ENCODE measurements around the gene RUBCN.
A peak's percentile ranks its signal among the peaks of the same experiment; 100 is the strongest.
"Not testable (repeated sequence)": the region's sequence is repeated elsewhere in the genome, so short reads cannot be mapped to it uniquely, and the experiment has no call there.

The RUBCN gene

DNA sequence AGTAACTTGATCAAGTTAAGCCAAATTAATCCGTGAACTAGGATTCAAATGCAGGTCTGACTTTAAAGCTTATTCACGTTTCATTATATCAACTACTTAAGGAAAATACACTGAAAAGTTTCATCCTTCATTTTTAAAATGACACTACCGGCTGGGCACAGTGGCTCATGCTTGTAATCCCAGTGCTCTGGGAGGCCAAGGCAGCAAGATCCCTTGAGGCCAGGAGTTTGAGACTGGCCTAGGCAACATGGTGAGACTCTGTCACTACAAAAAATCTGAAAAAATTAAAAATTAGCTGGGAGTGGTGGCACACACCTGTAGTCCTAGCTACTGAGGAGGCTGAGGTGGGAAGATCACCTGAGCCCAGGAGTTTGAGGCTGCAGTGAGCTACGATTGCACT is 3.7 kb downstream of the RUBCN start:
- no peak for DNase-seq

DNA sequence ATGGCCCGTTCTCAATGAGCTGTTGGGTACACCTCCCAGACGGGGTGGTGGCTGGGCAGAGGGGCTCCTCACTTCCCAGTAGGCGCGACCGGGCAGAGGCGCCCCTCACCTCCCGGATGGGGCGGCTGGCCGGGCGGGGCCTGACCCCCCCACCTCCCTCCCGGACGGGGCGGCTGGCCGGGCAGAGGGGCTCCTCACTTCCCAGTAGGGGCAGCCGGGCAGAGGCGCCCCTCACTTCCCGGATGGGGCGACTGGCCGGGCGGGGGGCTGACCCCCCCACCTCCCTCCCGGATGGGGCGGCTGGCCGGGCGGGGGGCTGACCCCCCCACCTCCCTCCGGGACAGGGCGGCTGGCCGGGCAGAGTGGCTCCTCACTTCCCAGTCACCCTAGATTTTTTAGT is 5.2 kb downstream of the RUBCN start:
- not testable (repeated sequence) for DNase-seq

DNA sequence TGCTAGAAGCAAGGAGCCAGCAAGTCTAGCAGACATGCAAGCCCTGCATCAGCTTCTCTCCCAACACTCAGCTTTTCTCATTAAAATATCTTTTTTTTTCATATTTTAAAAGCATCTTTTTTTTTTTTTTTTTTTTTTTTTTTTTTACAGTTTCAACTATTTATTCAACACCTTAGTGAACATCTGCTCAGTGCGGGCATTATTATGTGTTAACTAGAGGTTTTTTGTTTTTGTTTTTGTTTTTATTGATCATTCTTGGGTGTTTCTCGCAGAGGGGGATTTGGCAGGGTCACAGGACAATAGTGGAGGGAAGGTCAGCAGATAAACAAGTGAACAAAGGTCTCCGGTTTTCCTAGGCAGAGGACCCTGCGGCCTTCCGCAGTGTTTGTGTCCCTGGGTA is 5.9 kb downstream of the RUBCN start:
- not testable (repeated sequence) for DNase-seq

DNA sequence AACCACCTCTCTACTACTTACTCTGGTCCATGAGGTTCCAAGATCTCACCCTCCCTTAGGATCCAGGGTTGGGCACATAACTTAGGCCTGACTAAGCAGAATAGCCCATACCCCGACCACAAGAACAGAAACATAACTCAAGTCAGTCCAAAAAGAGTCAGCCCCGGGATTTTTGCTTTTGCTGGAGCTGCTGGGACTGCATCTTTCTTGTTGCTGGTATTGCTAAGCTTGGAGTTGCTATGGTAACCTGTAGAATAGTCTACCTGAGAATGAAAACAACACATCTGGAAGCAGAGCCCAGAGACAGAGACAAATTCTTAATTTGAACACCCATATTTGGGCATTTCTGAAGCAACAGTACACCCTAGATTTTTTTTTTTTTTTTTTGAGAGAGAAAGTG is 6.5 kb downstream of the RUBCN start:
- no peak for DNase-seq

DNA sequence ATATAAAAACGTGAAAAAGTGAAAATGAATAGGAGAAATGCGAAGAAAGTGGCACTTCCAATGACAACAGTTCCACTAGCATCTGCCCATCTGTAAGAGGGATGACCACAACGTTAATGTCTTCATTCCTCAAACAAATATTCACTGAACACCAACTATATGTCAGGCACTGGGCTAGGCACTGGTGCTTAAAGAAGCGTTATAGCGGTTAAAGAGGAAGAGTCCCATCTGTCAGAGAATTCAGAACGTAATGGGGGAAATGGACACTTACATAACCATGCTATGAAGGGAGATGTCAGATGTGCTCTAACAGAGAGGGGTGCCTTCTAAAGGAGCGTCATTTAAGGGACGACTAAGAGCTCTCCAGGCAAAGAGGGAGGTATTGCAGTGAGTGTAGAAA is 8.2 kb downstream of the RUBCN start:
- DNase-seq, result no peak

DNA sequence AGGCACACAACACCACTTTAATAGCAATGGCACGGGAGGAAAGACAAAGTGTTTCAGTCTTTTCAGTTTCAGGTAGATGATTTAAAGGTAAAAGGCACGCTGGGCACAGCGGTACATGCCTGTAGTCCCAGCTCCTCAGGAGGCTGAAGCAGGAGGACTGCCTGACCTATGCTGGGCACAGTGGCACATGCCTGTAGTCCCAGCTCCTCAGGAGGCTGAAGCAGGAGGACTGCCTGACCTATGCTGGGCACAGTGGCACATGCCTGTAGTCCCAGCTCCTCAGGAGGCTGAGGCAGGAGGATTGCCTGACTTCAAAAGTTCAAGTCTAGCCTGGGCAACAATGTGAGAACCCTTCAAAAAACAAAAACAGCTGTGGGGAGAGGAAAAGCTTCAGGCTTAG is 8.8 kb downstream of the RUBCN start:
- not testable (repeated sequence) for DNase-seq

DNA sequence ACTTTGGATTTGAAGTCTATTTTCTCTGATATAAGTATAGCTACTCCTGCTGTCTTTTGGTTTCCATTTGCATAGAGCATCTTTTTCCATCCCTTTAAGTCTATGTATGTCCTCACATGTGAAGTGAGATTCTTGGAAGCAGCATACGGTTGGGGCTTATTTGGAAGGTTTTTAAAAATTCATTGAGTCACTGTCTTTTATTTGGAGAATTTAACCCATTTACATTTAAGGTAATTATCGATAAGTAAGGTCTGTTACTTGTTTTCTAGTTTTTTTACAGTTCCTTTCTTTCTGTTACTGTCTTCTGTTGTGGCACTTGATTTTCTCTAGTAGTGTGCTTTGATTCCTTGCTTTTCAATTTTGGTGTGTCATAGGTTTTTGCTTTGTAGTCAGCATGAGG is 14.0 kb downstream of the RUBCN start:
- no peak for DNase-seq

DNA sequence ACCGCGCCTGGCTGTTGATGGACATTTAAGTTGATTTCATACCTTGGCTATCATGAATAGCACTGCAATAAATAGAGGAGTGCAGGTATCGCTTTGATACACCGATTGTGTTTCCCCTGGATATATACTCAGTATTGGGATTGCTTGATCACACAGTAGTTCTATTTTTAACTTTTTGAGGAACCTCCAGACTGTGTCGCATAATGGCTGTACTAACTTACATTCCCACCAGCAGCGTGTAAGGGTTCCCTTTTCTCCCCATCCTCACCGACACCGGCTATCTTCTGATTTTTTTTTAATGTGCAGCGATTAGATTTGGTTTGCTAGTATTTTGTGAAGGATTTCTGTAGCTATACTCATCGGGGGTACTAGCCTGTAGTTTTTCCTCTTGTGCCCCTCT is 16.0 kb downstream of the RUBCN start:
- DNase-seq, result no peak

DNA sequence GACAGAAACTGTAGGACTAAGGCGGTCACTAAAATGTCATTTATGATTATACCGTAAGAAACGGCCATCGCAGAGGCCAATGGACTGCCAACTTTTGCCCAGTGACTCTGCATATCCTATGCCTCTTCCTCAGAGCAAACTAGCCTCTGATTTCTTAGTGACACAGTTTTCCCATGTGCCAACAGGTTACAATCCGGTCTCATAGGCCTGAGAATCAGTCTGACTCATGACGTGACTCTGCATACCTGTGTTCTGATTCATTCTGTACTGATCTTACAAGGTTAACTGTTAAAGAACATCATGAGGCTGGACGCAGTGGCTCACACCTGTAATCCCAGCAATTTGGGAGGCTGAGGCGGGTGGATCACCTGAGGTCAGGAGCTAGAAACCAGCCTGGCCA is 17.8 kb downstream of the RUBCN start:
- no peak for DNase-seq

DNA sequence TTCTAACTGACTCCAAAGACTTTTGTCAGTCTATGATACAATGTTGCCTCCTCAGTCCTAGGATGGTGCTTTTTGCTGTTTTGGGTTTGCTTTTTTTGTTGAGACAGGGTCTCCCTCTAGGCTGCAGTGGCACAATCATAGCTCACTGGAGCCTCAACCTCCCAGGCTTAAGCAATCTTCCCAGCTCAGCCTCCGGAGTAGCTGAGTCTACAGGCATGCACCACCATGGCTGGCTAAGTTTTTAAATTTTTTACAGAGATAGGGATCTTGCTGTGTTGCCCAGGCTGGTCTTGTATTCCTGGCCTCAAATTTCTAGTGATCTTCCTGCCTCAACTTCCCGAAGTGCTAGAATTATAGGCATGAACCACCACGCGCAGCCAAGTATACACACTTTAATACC is 22.5 kb downstream of the RUBCN start:
- DNase-seq, result no peak

DNA sequence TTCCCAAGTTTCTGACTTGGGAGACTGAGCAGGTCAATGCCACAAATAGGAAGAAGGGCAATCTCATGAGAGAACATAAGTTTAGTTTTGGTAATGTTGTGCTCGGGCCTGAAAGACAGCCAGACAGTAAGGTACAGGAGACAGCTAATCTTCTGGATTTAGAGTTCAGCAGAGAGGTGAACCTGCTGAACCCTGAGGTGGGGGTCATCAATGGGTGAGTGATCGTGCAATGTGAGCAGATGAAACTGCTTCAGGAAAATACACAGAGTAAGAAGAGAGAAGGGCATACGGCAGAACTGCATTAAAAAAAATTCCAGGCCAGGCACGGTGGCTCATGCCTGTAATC is 23.3 kb downstream of the RUBCN start:
- DNase-seq, result no peak

DNA sequence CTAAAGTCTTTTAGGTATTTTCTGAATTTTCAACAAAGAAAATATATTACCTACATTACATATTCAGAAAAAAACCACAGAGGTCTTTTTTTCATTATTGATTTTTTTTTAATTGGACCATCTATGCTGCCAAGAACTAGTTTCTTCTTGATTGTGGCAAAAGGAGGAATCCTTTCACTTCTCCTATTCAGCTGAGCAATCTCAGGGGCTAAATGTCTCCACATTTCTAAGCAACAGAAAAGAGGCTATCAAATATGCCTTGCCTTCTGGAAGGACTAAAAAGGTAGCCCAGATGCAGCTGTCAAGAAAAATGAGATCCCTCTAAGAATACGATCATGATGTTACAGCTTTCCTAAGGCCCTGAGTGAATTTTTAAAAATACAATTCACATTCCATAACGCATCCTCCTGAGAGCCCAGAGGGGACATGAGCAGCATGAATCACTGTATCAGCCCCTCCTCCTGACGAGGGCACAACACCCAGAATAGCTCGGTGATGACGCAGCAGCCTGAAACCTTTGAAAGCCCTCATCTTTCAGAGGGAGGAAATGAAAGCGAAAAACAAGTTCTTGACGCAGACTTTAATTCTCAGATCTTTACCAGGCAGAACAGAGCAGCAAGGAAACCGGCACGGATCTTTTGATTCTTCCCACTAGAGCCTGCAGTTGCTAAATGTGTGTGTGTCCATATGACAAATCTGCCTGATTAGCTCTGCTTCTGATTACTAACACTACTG is 24.6 kb downstream of the RUBCN start:
- DNase-seq, result no peak

DNA sequence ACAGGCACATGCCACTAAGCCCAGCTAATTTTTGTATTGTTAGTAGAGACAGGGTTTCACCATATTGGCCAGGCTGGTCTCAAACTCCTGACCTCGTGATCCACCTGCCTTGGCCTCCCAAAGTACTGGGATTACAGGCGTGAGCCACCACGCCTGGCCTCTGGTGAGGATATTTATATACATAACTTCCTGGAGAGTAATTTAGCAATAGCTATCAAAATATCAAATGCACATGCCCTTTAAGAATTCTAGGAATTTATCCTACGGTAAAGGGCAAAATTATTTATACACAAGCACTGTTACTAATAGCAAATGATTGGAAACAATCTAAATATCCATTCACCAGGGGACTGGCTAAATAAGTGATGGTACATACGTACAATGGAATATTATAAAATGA is 25.7 kb downstream of the RUBCN start:
- DNase-seq, result not testable (repeated sequence)

DNA sequence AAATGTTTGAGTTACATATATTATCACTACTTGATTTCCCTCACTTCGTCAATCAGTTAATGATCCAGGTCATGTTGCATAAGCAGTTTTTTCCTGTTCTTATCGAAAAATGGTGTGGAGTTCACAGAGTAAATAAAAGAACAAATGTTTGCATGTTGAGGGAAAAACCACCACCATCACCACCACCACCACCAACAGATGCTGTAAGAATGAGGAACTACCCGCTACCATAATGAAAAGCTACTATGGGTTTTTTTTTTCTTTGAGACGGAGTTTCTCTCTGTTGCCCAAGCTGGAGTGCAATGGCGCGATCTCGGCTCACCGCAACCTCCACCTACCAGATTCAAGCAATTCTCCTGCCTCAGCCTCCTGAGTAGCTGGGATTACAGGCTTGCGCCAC is 27.6 kb downstream of the RUBCN start:
- DNase-seq, result no peak

DNA sequence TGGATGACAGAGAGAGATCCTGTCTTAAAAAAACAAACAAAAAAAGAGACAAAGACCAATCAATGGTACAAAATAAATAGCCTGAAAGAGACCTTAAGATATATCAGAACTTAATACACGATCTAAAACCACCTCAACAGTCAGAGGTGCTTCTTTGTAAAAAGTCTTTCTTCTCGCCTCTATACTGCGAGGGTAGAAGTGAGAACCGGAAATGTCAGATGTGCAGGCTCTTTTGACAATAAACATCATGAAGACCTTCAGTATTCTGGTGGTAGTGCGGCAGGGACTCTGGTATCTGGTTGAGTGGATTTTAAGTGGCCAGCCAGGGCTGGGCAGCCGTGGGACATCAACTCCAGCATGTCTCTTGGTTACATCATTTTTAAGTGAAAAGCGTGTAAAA is 30.0 kb downstream of the RUBCN start:
- no peak for DNase-seq

DNA sequence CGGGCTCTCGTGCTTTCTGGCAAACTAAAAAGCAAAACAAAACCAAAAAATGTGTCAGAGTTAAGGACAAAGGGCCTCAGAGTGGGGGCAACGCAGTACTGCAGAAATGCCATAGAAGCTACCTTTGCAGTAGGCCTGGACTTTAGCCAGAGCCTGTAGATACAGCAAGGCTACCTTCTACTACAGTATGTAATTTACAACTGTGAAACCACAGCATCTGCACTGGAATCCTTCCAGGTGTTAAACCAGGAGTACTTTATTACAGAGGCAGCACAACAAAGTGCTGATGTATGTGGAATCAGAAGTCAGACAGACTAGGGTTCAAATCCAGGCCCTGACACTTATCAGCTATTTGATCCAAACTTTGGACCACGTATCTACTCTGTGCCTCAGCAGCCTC is 34.9 kb downstream of the RUBCN start:
- no peak for DNase-seq

DNA sequence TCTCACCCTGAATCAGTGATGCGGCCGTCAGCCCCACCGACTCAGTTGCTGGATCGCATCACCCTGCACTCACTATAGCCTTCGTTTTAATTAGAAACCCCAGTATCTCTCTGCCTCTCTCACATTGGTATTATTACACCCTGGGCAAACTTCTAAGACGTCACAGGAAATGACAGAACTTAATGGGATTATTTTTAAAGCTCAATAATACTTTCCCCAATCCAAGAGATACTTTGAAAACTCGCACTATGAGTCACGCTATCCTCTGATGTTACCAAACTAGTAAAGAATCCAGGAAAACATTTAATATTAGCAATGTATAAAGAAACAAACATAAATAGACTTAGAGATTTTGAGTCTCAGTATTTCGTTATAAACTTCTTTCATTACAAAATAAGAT is 36.6 kb downstream of the RUBCN start:
- no peak for DNase-seq

DNA sequence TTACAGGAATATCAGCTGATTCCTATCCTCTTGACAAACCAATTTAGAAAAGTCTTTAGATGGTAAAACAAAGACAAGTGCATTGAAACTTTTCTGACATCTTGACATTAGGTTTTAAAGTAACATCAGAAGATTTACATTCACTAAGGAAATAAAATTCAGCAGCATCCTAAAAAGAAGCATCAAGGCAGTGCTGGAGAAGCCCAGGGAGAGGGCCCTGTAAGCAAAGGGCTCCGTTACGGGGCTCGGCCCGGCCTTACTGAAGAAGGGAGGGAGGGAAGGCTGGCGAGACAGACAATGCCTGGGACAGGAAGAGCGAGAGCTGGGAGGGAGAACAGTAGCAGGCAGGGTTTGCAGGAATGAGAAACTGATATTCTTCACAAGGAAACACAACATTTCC is 39.3 kb downstream of the RUBCN start:
- no peak for DNase-seq

DNA sequence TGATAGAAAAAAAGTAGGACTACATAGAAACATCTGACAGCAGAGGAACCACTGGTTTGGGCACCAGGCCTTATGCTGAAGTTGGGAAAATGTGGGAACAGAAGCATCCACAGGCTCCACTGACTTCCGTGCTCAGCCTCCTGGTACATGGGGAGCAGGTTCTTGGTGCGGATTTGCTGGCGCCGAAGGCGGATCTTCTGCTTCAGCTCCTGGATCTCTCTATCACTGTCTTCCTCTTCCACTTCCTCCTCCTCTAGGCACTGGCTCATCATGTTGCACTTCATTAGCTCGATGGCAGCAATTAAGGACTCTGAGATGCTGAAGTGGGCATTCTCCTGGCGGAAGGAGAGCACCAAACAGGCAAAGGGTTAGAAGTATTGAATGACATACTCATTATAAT is 42.5 kb downstream of the RUBCN start:
- DNase-seq, result no peak

DNA sequence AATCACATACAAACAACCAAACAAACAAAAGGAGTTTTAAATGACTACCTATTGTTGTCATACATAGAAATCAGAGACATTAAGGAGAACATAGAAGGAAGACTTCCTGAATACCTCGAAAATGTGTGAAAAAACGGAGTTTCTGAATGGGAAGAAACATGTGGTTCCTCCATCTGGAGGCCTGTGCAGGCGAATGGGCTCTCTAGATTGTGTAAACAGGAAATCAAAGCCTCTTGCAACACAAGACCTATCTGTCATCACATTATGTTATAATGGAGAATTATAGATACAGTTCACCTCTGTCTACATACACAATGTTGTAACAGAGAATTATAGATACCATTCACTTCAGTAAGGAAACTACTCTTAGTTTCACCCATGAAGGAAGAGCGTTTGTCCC is 44.1 kb downstream of the RUBCN start:
- DNase-seq, result peak in 1 of 2 experiments; percentile 29

DNA sequence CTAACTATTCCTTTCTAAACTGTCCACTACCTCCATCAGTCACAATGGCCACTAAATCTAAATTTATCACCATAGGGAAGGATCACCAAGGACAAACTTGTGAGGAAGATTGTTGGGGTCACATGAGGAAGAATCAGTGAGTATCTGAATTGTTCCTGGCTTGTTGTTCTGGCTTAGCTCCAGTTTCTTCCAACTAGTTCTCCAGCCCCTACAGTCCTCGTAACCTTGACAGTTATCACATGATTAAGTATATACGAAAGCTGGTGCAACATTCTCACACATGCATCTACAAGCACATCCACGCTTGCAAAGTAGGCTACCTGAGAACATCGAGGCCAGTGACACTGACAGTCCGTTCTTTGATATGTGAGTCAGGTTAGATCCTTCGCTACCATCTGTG is 46.0 kb downstream of the RUBCN start:
- DNase-seq, result no peak

DNA sequence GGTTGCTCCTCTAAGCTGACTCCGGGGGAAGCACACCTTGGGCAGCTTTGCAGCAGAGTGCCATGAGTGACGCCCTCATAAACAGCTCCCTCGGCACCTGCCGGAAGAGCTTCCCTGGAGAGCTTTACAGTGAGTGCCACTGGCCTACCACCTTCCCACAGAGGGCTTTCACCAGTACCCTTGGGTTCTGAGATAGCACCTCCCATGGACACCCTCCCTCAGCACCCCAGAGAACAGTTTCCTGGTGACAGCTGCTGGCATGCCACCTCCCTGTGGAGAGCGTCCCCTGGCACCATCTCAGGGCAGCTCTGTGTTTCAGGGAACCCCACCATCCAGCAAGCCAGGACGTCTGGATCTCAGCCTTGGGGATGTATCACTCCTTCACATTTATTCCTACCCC is 49.1 kb downstream of the RUBCN start:
- DNase-seq, result no peak

DNA sequence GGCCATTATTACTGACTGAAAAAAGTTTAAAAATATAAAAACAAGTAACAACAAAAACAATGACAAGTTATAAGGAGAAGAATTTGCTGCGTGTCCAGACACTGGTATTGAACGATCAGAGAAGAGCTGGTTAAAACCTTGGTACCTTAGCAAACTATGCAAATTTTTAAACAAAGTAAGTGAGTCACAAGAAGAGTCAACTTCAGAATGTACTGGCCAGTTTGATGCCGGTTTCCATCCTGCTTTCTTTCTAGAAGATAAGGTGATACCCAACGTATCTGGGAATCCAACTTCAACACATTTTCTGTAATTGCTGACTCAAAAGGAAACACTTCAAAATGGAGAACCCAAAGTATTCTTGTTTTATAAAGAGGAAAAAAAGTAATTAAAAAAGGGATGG is 49.8 kb downstream of the RUBCN start:
- DNase-seq, result no peak

DNA sequence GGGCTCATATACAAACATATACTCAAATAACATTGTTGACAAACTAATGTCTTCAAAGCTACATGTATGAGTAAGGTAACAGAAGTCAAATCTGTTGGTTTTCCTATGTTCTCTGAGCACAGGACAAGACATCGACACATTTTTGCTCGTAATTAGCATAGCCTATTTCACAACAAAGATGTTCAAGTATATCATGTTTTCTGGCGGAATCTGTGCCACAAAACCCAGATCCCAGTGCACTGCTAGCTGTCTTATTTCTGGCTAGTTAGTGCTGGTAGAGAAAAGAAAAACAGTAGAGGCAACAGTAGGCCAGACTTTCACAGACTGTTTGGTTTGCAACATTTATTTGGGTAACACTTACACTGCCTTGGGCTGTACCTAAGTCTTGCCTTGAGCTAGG is 51.2 kb downstream of the RUBCN start:
- DNase-seq, result no peak

DNA sequence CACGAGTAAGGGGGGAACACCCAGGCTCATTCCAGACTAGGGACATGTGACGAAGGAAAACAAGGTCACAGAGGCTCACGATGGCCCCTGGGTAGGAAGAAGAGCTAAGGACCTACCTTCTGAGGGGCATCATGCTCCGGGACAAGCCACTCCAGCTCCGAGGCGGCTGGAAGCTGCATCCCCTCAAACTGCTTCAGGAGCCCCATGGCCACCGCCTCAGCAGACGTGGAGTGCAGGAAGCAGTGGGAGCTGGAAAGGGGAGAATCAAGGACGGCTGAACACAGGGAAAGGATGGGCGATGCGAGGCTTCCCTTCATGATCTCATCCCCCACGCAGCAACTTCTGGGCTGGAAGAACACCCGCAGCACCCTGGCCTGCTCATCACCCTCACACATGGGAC is 53.5 kb downstream of the RUBCN start:
- no peak for DNase-seq

DNA sequence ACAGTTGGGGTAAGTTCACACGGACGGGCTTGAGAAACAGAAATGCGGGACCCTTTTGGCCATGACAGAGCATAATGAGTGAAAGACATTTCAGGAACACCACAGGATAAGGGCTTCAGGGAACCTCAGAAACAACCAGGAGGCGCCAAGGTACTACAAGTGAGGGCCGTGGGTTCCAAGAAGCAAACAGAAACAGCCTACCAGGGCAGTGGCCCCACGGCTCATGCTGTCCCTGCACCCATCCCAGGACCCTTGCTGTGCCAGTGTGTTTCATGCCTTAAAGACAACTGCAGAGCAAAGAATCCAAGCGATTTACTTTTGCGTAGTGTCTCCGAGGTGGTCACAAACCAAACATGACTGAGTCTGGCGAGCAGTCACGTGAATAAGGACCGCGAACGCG is 54.0 kb downstream of the RUBCN start:
- DNase-seq, result no peak
